ENCODE data around the gene TRIM28.

DNA sequence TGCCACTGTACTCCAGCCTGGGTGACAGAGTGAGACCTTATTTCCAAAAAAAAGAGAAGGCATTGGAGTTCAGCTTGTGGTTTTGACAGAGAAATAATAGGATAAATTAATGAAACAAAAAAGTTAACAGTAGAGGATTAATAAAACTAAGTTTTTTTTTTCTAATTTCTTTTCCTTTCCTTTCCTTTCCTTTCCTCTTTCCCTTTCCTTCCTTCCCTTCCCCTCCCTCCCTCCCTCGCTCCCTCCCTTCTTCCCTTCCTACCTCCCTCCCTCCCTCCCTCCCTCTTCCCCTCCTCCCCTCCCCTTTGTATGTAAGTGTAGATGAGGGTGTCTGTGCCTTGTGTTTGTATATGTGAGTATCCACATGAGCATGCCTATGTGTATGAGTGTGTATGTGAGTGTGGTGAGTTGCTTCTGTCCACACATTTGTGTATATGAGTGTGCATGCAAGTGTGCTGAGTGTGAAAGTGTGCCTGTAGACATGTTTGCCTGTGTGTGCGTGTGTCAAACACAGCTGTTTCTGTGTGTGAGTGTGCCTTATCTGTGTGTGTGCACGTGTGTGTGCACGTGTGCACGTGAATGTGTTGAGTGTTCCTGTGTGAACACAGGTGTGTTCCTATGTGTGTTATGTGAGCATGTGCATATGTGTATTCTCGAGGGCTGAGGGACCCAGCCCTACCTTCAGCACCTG, 41.7 kb downstream of the TRIM28 start:
- TF ChIP-seq, protein P1, sequence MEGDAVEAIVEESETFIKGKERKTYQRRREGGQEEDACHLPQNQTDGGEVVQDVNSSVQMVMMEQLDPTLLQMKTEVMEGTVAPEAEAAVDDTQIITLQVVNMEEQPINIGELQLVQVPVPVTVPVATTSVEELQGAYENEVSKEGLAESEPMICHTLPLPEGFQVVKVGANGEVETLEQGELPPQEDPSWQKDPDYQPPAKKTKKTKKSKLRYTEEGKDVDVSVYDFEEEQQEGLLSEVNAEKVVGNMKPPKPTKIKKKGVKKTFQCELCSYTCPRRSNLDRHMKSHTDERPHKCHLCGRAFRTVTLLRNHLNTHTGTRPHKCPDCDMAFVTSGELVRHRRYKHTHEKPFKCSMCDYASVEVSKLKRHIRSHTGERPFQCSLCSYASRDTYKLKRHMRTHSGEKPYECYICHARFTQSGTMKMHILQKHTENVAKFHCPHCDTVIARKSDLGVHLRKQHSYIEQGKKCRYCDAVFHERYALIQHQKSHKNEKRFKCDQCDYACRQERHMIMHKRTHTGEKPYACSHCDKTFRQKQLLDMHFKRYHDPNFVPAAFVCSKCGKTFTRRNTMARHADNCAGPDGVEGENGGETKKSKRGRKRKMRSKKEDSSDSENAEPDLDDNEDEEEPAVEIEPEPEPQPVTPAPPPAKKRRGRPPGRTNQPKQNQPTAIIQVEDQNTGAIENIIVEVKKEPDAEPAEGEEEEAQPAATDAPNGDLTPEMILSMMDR (IDR thresholded peaks at IDR 0.05; ENCODE audit: poor library complexity) = no peak
- TF ChIP-seq EZH2 (IDR thresholded peaks at IDR 0.05; ENCODE audit: borderline replicate concordance) = no peak

All from hepatocyte (in vitro differentiated cells).